ENCODE data around the gene CAMKK2. TPM values are rescaled to one million over a fixed set of nuclear protein-coding genes. Genes with fewer than 3 reads are reported as not detected.

The CAMKK2 gene
- total and polyA plus RNA-seq, 2 of the 13 experiments (the other 11 are each of a cell fraction or from before 2014, with no cell fraction given), result 18.8 to 20.0 TPM

DNA sequence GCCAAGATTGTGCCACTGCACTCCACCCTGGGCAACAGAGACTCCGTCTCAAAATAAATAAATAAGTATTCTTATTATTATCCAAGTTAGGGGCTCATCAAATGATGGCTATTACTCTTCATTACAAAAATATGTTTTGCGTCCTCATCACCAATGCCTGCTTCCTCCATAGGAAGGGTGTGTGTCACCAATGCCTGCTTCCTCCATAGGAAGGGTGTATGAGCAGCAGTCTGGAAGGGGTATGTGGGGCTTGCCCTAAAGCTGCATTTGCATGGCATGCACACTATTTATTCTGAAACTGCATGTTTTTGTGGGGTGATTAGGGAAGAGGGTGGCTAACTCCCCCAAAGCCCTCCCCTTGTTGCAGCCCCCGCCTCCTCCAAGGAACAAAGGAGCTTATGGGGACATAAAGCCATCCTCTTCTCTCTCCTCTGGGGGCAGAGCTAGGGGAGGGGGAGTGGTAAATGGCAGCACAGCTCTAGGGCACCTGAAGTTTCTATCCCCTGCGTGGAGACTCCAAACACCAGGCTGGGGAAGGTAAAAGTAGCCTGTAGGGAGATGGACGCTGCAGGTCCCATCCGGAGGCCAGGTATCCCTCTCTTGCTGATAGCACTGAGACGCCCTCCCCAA lies 1.3 kb downstream of the CAMKK2 start (continued):
- TF ChIP-seq SRY (CRISPR knock-in tag; IDR thresholded peaks at IDR 0.05) (0 out of 2 replicates have a peak, but pooled peaks have one; percentile 35), ZMYM3 (CRISPR knock-in tag; IDR thresholded peaks at IDR 0.05) (0 out of 2 replicates have a peak, but pooled peaks have one; percentile 5), ZNF44 (CRISPR knock-in tag; IDR thresholded peaks at IDR 0.05) (no peak), MEF2D (CRISPR knock-in tag; IDR thresholded peaks at IDR 0.05) (0 out of 2 replicates have a peak, but pooled peaks have one; percentile 2)

GRCh38 chr12:121294151-121294889 lies 2.2 kb downstream of the CAMKK2 start:
- Histone ChIP-seq H2AFZ (ENCODE audit: low read length) (no peak overlapping the region), H3K79me2 (ENCODE audit: insufficient read depth, low read length) (peaks cover 21% of the 10 kb centered on the region), H3K9me3 (ENCODE audit: low read length) (no peaks in the 10 kb centered on the region), H3K4me2 (ENCODE audit: low read depth, low read length) (no peak overlapping the region), H3K27me3 (ENCODE audit: control insufficient read depth in 1 of 2, insufficient read depth in 2 of 2, low read length in 2 of 2) (no peaks in the 10 kb centered on the region), H3K27ac (ENCODE audit: extremely low read length, insufficient read depth, low read length) (no peak overlapping the region), H3K36me3 (replicated peaks in 1 of 2; ENCODE audit: control insufficient read depth in 1 of 2, insufficient read depth in 2 of 2, low read length in 2 of 2) (peaks cover 0 to 16% of the 10 kb centered on the region in 2 experiments; a peak in 1 of 5 replicates), H4K20me1 (ENCODE audit: insufficient read depth, low read length) (peaks cover 6% of the 10 kb centered on the region; the same call in 1 of the 2 replicates), H3K9ac (ENCODE audit: insufficient read depth, low read depth, low read length) (no peak overlapping the region), H3K4me1 (ENCODE audit: insufficient read depth, low read length) (peaks cover 29% of the 10 kb centered on the region), H3K4me3 (replicated peaks in 1 of 3; ENCODE audit: insufficient read depth in 1 of 3, low read depth in 2 of 3, low read length in 3 of 3) (no peak overlapping the region)
- CTCF ChIA-PET (ENCODE audit: low intra/inter-chr PET ratio, low total read pairs), result no interaction called here
- TSS peak; percentile 47 for BruUV-seq (replicated peaks)
- DNase-seq (ENCODE audit: low spot score) (no peak), ATAC-seq (no peak), FAIRE-seq (no peak)
- intact Hi-C loops (cut with micrococcal nuclease; ENCODE audit: unreplicated experiment) (no loop called here), in situ Hi-C loops (cut with HindIII; ENCODE audit: extremely low pct_ligation_motif_present, low pct_unique_long_range_greater_than_20kb) (no loop called here)
- WGBS (ENCODE audit: low lambda C conversion rate), result 95% methylated on average over 9 of the region's 10 CpGs
- POLR2A ChIA-PET, result no interaction called here
- no peak for TF ChIP-seq JUNB (CRISPR knock-in tag; IDR thresholded peaks at IDR 0.05; ENCODE audit: borderline replicate concordance)
- TF ChIP-seq ZMYM3 (CRISPR knock-in tag; IDR thresholded peaks at IDR 0.05), result peak; percentile 81
- TF ChIP-seq ZNF768 (CRISPR knock-in tag; IDR thresholded peaks at IDR 0.05), result peak; percentile 87
